Left ventricle myocardium inferior (tissue), 1 donor: Measurements from ENCODE around the gene CXorf49. TPM values are rescaled to one million over a fixed set of nuclear protein-coding genes. Genes with fewer than 3 reads are reported as not detected.

ENCODE experiments used
- DNase-seq: peaks from one replicate; pipeline ENCODE4 v3.0.0-alpha.2; 2020
- H3K27ac ChIP-seq: fragments of 200-600 bp; replicated peaks from 2 replicates; pipeline ENCODE4 v1.8.0; 2021
- H3K27me3 ChIP-seq: fragments of 200-600 bp; 2 replicates; pipeline ENCODE4 v1.8.0; 2021; ENCODE audit warnings: low read depth
- H3K36me3 ChIP-seq: fragments of 200-600 bp; 2 replicates; pipeline ENCODE4 v1.8.0; 2021
- H3K4me1 ChIP-seq: fragments of 200-600 bp; 2 replicates; pipeline ENCODE4 v1.8.0; 2021
- H3K4me3 ChIP-seq: fragments of 200-600 bp; 2 replicates; pipeline ENCODE4 v1.8.0; 2021; ENCODE audit warnings: mild to moderate bottlenecking, moderate library complexity
- H3K9me3 ChIP-seq: fragments of 200-600 bp; replicated peaks from 2 replicates; pipeline ENCODE4 v1.8.0; 2021
- intact Hi-C: fragments of 100-400 bp; cut with micrococcal nuclease; formaldehyde crosslinking; loops from one replicate; pipeline ENCODE4 v1.11.0; 2022
- total RNA-seq: library from RNA; stranded (reverse); fragmentation: NEBNext Ultra II Directional; extraction: Animal tissue kit (Norgen Biotek cat#: 25700); gene quantifications from one replicate; pipeline ENCODE4 v1.2.1, GENCODE V29; 2021
- TF ChIP-seq, protein P1 (sequence below): fragments of 200-600 bp; IDR thresholded peaks from 2 replicates; pipeline ENCODE4 v1.8.0; 2021; ENCODE audit warnings: antibody characterized with exemption, mild to moderate bottlenecking, borderline replicate concordance
- donor health status: DM: no; HTN: yes; CAD: no; lungs with severe emphysema.

The CXorf49 gene
- total RNA-seq, 1 donor from 2014 or later, result not detected

DNA sequence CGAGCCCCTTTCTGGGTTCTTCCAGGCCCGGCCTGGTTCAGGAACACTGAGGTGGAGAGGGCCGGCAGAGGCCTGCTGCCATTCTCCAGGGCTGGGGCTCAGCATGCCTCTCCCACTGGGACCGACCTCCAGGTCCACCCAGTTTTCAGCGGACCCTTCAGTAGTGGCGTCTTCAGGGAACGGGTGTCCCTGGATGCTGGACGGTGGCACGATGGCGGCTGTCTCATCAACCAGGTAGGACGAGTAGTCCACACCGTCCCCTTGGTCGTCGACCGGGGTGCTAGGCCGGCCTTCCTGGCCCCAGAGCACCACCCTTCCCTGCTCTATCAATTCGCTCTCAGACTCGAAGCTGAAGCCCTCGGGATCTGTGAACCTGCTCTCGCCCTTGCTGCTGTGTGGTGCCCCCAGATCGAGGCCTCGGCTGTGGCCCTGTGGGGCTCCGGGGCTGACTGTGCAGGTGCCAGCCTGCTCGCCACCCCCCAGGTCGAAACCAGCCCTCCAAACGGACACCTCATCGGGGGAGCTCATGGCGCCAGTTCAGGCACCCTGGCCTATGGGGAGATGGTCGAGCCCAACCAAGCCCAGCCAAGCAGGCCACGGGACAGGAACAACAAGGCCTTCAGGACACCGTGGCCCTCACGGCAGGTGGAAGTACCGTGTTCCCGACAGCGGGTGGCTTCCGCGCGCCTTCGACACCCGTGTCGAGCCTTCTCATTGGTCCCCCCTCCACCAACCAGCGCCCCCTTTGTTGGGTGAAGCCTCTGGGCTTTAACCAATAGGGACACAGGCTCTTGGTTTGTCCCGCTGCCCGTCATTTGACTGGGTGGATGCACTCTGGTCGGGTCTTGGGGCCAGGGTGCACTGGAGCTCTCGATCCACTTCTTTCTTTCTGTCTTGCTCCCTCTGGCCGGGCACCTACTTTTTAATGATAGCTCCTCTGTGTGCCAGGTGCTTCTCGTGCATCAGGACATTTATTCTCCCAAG, 51.6 kb downstream of the CXorf49 start:
- intact Hi-C loops, result no loop called here
- Histone ChIP-seq H3K36me3 (no peaks in the 10 kb centered on the region), H3K9me3 (no peaks in the 10 kb centered on the region), H3K27ac (no peak overlapping the region), H3K4me3 (no peak overlapping the region), H3K4me1 (no peaks in the 10 kb centered on the region), H3K27me3 (no peaks in the 10 kb centered on the region)
- no peak for DNase-seq
- TF ChIP-seq, protein P1, sequence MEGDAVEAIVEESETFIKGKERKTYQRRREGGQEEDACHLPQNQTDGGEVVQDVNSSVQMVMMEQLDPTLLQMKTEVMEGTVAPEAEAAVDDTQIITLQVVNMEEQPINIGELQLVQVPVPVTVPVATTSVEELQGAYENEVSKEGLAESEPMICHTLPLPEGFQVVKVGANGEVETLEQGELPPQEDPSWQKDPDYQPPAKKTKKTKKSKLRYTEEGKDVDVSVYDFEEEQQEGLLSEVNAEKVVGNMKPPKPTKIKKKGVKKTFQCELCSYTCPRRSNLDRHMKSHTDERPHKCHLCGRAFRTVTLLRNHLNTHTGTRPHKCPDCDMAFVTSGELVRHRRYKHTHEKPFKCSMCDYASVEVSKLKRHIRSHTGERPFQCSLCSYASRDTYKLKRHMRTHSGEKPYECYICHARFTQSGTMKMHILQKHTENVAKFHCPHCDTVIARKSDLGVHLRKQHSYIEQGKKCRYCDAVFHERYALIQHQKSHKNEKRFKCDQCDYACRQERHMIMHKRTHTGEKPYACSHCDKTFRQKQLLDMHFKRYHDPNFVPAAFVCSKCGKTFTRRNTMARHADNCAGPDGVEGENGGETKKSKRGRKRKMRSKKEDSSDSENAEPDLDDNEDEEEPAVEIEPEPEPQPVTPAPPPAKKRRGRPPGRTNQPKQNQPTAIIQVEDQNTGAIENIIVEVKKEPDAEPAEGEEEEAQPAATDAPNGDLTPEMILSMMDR, result no peak

DNA sequence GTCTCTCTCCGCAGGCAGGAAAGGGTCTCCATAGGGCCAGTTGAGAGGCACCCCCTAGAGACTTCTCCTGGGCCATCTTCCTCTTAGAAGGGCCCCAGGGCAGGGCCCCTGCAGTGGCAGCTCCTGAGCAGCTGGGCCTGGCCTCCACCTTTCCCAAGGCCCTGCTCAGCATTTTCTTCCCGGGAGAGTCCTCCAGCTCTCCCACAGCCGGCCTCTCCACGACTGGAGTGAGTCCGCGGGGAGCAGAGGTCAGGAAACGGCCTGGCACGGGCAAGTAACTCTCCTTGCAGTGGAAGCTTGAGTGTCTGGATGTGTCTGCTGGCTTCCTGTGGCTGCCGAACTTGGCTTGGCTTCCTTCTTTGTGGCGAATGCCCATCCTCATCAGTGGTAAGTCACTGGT, 52.3 kb downstream of the CXorf49 start:
- no peak overlapping the region for H3K27ac ChIP-seq
- DNase-seq, result no peak
- H3K4me1 ChIP-seq, result no peaks in the 10 kb centered on the region
- H3K27me3 ChIP-seq, result no peaks in the 10 kb centered on the region
- intact Hi-C loops, result no loop called here
- TF ChIP-seq, protein P1, result no peak
- no peaks in the 10 kb centered on the region for H3K9me3 ChIP-seq
- H3K4me3 ChIP-seq, result no peak overlapping the region
- no peaks in the 10 kb centered on the region for H3K36me3 ChIP-seq

DNA sequence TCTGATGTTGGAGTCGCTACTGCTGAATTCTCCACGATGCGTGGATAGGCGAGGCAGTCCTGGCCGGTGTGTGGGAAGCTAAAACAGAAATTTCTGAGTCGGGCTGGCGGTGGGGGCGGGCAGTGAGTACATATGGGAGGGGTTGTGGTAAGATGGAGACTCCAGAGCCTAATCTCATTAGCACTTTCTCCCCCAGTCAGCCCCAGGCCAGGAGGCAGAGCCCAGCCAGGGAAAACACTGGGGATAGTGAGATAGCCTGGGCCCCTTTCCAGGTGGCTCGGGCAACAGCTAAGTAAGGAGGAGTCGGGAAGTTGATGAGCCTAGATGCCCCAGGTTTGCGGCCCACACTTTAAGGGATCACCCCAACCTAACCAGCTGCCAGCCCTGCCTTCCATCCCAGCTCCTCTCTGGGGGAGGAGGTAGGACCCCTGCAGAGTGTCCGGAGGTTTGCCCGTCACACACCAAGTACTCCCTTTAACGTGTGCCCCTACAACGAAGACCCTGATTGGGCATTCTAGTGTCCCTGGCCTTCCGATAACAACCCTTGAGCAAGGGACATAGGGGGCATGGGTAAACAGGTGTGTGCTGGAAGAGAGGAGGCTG, 53.1 kb downstream of the CXorf49 start:
- H3K27me3 ChIP-seq, result no peaks in the 10 kb centered on the region
- intact Hi-C loops, result no loop called here
- no peak overlapping the region for H3K4me3 ChIP-seq
- no peak overlapping the region for H3K27ac ChIP-seq
- no peak for DNase-seq
- no peaks in the 10 kb centered on the region for H3K9me3 ChIP-seq
- H3K4me1 ChIP-seq, result no peaks in the 10 kb centered on the region
- no peaks in the 10 kb centered on the region for H3K36me3 ChIP-seq
- TF ChIP-seq, protein P1, result no peak

Other genes with a start within 250 kb of the CXorf49 start
- 83.8 TPM for gene OGT, start 185.2 kb downstream of the CXorf49 start, total RNA-seq
- 1.4 TPM for gene GCNA, start 139.8 kb downstream of the CXorf49 start, total RNA-seq
- gene CXCR3, start 99.8 kb downstream of the CXorf49 start, total RNA-seq, result not detected
- not detected for gene CXorf49B, start 45.1 kb upstream of the CXorf49 start, total RNA-seq
- 3.8 TPM for gene NHSL2, start 192.6 kb upstream of the CXorf49 start, total RNA-seq